K562 (cell line): ENCODE results near the gene TULP4. TPM values are rescaled to one million over a fixed set of nuclear protein-coding genes. Genes with fewer than 3 reads are reported as not detected.

Source experiments
- CEBPB ChIP-seq: fragments of 450-650 bp; IDR thresholded peaks from 2 replicates; pipeline ENCODE4 v1.6.1; 2016; ENCODE audit warnings: missing genetic modification characterization, missing compliant biosample characterization
- CHCHD3 ChIP-seq: fragments of 250-450 bp; sonication (Bioruptor Pico); IDR thresholded peaks from 2 replicates; pipeline ENCODE4 v2.1.2; 2022; ENCODE audit warnings: mild to moderate bottlenecking
- HOXB6 ChIP-seq: fragments of 250-450 bp; sonication (Bioruptor Pico); IDR thresholded peaks from 2 replicates; pipeline ENCODE4 v1.5.1; 2022; ENCODE audit warnings: mild to moderate bottlenecking, borderline replicate concordance
- KAT7 ChIP-seq: sonication (generic); formaldehyde crosslinking; IDR thresholded peaks from 2 replicates; pipeline ENCODE4 v1.8.0; 2022; ENCODE audit warnings: missing genetic modification reagents, mild to moderate bottlenecking, borderline replicate concordance
- KLF1 ChIP-seq: fragments of 450-650 bp; IDR thresholded peaks from 2 replicates; pipeline ENCODE4 v1.6.1; 2016; ENCODE audit warnings: missing genetic modification characterization, missing compliant biosample characterization
- KLF10 ChIP-seq: fragments of 250-450 bp; sonication (Bioruptor Pico); IDR thresholded peaks from 2 replicates; pipeline ENCODE4 v1.6.1; 2021; ENCODE audit warnings: matching md5 sums
- LEF1 ChIP-seq: fragments of 450-650 bp; IDR thresholded peaks from 2 replicates; pipeline ENCODE4 v1.6.1; 2016; ENCODE audit warnings: mild to moderate bottlenecking
- MYBL2 ChIP-seq, 2 experiments: fragments of 450-650 bp in 1 of 2; sonication (generic) in 1 of 2; formaldehyde crosslinking in 1 of 2; IDR thresholded peaks; 2 replicates each; pipeline versions ENCODE4 v1.6.1 to v1.8.1; 2017 to 2022; ENCODE audit warnings: borderline replicate concordance in 1 of 2, inconsistent platforms in 1 of 2, low read depth in 1 of 2, mild to moderate bottlenecking in 1 of 2, missing genetic modification reagents in 1 of 2, moderate library complexity in 1 of 2
- NONO ChIP-seq, 2 experiments: fragments of 200-400 bp in 1 of 2; fragments of 450-650 bp in 1 of 2; formaldehyde crosslinking in 1 of 2; IDR thresholded peaks; 2 replicates each; pipeline ENCODE4 v1.6.1; 2017; ENCODE audit warnings: low read depth in 2 of 2, mild to moderate bottlenecking in 2 of 2, moderate library complexity in 2 of 2, low read length in 1 of 2
- RFX1 ChIP-seq: fragments of 450-650 bp; IDR thresholded peaks from 2 replicates; pipeline ENCODE4 v1.6.1; 2016; ENCODE audit warnings: mild to moderate bottlenecking, moderate library complexity
- SIN3B ChIP-seq: fragments of 450-650 bp; IDR thresholded peaks from 2 replicates; pipeline ENCODE4 v1.6.1; 2017; ENCODE audit warnings: low read depth, mild to moderate bottlenecking, moderate library complexity
- SUPT5H ChIP-seq: fragments of 450-650 bp; IDR thresholded peaks from 2 replicates; pipeline ENCODE4 v1.6.1; 2016
- TARDBP ChIP-seq: fragments of 450-650 bp; IDR thresholded peaks from 2 replicates; pipeline ENCODE4 v1.6.1; 2016
- ZC3H11A ChIP-seq: IDR thresholded peaks from 2 replicates; pipeline ENCODE4 v1.6.1; 2012; ENCODE audit warnings: low read depth, low read length, improper control_type of control experiment
- ZNF24 ChIP-seq: fragments of 450-650 bp; IDR thresholded peaks from 2 replicates; pipeline ENCODE4 v1.6.1; 2016
- ZNF3 ChIP-seq: fragments of 250-450 bp; sonication (Bioruptor Pico); IDR thresholded peaks from 2 replicates; pipeline ENCODE4 v1.5.0; 2021; ENCODE audit warnings: mild to moderate bottlenecking, moderate library complexity
- ZSCAN29 ChIP-seq: fragments of 450-650 bp; IDR thresholded peaks from 2 replicates; pipeline ENCODE4 v1.6.1; 2017
- polyA plus RNA-seq, 8 experiments: library from polyadenylated mRNA; depleted of rRNA in 4 of 8; stranded (reverse) in 5 of 8; unstranded in 3 of 8; fragments of >200 nt; fragmentation: Nextera tagmentation in 2 of 8; fragmentation: Illumina TruSeq in 1 of 8; extraction: Ambion mirVana in 2 of 8; extraction: Trizol in 1 of 8; gene quantifications; 2 replicates each; pipeline versions ENCODE4 v1.2.1 to v1.2.3, GENCODE V29; 2011 to 2014; ENCODE audit warnings: inconsistent platforms in 1 of 8, missing spikeins in 1 of 8
- total RNA-seq, 7 experiments: library from RNA; depleted of rRNA in 6 of 7; stranded (reverse); fragments of >200 nt in 6 of 7; fragmentation: Illumina TruSeq in 2 of 7; extraction: Trizol in 2 of 7; gene quantifications; 2 replicates each; pipeline versions ENCODE4 v1.2.1 to v1.2.3, GENCODE V29; 2011 to 2021; ENCODE audit warnings: low replicate concordance in 1 of 7
- TF ChIP-seq, protein P1 (sequence below): sonication (generic); formaldehyde crosslinking; IDR thresholded peaks from 2 replicates; pipeline ENCODE4 v1.8.0; 2022; ENCODE audit warnings: mild to moderate bottlenecking, missing genetic modification reagents
- TF ChIP-seq, protein P2 (sequence below): conservative IDR thresholded peaks from 2 replicates; pipeline ENCODE4 v1.6.1; 2011; ENCODE audit warnings: low read depth, mild to moderate bottlenecking, low read length; ENCODE audit not compliant: control insufficient read depth
- TF ChIP-seq, protein P3 (sequence below): fragments of 250-450 bp; sonication (Bioruptor Pico); IDR thresholded peaks from 2 replicates; pipeline ENCODE4 v1.8.0; 2021; ENCODE audit warnings: moderate library complexity, mild to moderate bottlenecking, inconsistent platforms
- TF ChIP-seq, protein P4 (sequence below): IDR thresholded peaks from 2 replicates; pipeline ENCODE4 v1.6.1; 2011; ENCODE audit warnings: borderline replicate concordance, low read depth, mild to moderate bottlenecking, moderate library complexity, low read length; ENCODE audit not compliant: insufficient read depth, poor library complexity, severe bottlenecking
- TF ChIP-seq, protein P5 (sequence below): fragments of 450-650 bp; IDR thresholded peaks from 2 replicates; pipeline ENCODE4 v1.6.1; 2016

Gene TULP4
- total and polyA plus RNA-seq, 9 of the 15 experiments (the other 6 are each of a cell fraction or from before 2014, with no cell fraction given): 1.2 to 50.4 (median 11.0) TPM

DNA sequence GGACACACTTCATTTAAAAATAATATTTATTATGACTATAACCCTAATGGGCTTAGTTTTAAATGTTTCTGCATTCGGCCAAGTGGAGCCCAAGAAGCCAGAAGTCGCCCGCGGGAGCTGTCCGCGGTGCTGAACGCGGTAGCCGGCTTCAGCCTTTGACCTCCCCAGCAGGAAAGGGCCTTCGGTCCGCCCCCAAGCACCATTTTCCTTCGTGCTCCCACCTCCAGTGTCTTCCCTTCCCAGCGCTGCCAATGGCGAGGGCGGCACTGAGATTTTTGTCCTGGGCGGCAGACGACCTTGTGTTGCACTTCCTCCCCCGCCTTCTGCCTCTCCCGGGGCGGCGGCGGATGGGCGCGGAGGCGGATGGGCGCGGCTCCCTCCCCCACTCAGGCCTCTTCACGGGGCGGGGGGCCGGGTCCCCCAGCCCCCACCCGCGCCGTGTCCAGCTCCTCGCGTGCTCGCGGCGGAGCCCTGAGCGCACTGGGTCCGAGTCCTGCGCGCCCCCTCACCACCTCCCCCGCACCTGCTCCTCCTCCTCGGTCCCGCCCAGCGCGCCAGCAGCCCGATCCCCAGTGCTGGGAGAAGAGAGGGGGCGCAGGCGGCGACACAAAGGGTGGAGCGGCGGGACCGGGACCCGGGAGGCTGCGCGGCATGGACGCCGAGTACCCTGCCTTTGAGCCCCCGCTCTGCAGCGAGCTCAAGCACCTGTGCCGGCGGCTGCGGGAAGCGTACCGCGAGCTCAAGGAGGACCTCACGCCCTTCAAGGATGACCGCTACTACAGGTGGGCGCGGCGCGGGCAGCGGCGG is 224.0 kb downstream of the TULP4 start (continued):
- TF ChIP-seq ZSCAN29 (no peak), MYBL2 (IDR thresholded peaks at IDR 0.05; ENCODE audit: low read depth) (no peak), MYBL2 (CRISPR knock-in tag; IDR thresholded peaks at IDR 0.05; ENCODE audit: borderline replicate concordance) (no peak), CHCHD3 (CRISPR knock-in tag) (no peak), KLF1 (no peak), TARDBP (no peak), ZNF24 (no peak), SIN3B (no peak), ZNF3 (CRISPR knock-in tag) (no peak), HOXB6 (no peak), LEF1 (no peak), CEBPB (tag) (no peak), KAT7 (CRISPR knock-in tag) (no peak), KLF10 (no peak), ZC3H11A (no peak), NONO (IDR thresholded peaks at IDR 0.05; ENCODE audit: low read depth in 2 of 2, low read length in 1 of 2) (no peak), RFX1 (no peak), SUPT5H (no peak)
- TF ChIP-seq, protein P1, sequence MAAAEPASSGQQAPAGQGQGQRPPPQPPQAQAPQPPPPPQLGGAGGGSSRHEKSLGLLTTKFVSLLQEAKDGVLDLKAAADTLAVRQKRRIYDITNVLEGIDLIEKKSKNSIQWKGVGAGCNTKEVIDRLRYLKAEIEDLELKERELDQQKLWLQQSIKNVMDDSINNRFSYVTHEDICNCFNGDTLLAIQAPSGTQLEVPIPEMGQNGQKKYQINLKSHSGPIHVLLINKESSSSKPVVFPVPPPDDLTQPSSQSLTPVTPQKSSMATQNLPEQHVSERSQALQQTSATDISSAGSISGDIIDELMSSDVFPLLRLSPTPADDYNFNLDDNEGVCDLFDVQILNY (CRISPR knock-in tag): 0 out of 2 replicates have a peak, but pooled peaks have one; percentile 64
- TF ChIP-seq, protein P2, sequence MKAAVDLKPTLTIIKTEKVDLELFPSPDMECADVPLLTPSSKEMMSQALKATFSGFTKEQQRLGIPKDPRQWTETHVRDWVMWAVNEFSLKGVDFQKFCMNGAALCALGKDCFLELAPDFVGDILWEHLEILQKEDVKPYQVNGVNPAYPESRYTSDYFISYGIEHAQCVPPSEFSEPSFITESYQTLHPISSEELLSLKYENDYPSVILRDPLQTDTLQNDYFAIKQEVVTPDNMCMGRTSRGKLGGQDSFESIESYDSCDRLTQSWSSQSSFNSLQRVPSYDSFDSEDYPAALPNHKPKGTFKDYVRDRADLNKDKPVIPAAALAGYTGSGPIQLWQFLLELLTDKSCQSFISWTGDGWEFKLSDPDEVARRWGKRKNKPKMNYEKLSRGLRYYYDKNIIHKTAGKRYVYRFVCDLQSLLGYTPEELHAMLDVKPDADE: 0 out of 2 replicates have a peak, but pooled peaks have one; percentile 34
- TF ChIP-seq, protein P3, sequence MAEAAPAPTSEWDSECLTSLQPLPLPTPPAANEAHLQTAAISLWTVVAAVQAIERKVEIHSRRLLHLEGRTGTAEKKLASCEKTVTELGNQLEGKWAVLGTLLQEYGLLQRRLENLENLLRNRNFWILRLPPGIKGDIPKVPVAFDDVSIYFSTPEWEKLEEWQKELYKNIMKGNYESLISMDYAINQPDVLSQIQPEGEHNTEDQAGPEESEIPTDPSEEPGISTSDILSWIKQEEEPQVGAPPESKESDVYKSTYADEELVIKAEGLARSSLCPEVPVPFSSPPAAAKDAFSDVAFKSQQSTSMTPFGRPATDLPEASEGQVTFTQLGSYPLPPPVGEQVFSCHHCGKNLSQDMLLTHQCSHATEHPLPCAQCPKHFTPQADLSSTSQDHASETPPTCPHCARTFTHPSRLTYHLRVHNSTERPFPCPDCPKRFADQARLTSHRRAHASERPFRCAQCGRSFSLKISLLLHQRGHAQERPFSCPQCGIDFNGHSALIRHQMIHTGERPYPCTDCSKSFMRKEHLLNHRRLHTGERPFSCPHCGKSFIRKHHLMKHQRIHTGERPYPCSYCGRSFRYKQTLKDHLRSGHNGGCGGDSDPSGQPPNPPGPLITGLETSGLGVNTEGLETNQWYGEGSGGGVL (CRISPR knock-in tag): no peak
- TF ChIP-seq, protein P4, sequence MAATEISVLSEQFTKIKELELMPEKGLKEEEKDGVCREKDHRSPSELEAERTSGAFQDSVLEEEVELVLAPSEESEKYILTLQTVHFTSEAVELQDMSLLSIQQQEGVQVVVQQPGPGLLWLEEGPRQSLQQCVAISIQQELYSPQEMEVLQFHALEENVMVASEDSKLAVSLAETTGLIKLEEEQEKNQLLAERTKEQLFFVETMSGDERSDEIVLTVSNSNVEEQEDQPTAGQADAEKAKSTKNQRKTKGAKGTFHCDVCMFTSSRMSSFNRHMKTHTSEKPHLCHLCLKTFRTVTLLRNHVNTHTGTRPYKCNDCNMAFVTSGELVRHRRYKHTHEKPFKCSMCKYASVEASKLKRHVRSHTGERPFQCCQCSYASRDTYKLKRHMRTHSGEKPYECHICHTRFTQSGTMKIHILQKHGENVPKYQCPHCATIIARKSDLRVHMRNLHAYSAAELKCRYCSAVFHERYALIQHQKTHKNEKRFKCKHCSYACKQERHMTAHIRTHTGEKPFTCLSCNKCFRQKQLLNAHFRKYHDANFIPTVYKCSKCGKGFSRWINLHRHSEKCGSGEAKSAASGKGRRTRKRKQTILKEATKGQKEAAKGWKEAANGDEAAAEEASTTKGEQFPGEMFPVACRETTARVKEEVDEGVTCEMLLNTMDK: no peak
- TF ChIP-seq, protein P5, sequence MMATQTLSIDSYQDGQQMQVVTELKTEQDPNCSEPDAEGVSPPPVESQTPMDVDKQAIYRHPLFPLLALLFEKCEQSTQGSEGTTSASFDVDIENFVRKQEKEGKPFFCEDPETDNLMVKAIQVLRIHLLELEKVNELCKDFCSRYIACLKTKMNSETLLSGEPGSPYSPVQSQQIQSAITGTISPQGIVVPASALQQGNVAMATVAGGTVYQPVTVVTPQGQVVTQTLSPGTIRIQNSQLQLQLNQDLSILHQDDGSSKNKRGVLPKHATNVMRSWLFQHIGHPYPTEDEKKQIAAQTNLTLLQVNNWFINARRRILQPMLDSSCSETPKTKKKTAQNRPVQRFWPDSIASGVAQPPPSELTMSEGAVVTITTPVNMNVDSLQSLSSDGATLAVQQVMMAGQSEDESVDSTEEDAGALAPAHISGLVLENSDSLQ: no peak
